DMS 273 treated with DMSO at 0.1 percent for 48 hours (cell line): ENCODE data around the gene GALNT2.

Experiments used
- DNase-seq: peaks from one replicate; lab custom pipeline; 2025; lab: John Stamatoyannopoulos, UW

Gene GALNT2

DNA sequence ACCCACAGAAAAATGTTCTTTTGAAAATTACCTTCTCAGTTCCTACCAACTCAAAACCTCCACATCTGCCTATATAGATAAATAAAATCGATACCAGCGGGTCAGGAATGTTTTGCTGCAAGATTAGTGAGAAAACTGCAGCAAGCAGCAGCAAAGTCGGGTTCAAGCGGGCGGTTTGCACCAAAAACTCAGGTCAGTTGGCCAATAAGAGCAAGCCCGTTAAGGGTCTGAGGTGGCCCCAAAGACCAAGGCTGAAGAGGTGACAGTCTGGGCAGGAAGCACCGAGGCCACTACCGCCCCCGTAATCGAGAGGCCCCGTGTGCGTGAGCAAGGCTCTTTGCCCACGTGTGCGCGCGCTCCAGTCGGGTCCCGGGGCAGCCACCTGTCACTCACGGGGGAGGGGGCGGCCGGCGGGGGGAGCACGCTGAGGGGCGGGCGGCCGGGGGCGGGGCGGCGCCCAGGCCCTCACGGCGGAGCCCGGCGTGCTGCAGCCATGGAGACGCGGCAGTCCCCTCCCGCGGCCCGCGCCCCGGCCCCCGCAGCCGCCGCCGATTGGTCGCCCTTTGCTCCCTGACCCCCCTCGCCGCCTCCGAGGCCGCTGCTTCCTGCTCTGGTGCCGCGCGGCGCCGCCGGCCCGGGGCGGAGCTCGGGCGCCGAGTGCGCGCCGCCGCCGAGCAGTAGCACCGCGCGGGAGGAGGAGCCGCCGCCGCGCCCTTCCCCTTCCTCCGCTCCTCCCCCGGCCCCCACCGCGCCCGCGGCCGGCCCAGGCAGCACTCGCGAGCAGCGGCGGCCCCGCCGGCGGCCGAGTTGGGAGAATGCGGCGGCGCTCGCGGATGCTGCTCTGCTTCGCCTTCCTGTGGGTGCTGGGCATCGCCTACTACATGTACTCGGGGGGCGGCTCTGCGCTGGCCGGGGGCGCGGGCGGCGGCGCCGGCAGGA lies at the start of gene GALNT2:
GALNT2 (plus strand) TSS at position 773 of the 939 bp plus-strand sequence; CDS start at position 816, 43 bp downstream.
- peak; percentile 85 for DNase-seq

DNA sequence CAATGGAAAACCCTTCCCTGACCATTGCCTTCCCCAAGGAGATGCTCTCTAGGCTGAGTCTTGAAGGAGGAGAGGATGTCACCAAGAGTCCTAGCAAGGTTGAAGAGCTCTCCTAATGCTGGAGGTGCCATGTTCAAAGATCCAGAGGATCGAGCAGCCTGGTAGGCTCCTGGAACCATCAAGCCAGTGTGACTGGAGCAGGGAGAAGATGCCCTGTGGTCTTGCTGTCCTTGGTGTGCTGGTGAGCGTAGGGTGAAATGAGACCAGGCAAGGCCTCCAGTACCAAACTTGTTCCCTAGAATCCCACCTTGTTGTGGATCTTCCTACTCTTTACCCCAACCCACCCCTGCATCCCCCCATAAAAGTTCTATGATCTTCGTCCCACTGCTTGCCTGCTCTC lies 46.6 kb upstream of the GALNT2 start:
- DNase-seq, result no peak

- DNase-seq, result no peak
Observed at GRCh38 chr1:230022666-230023380, 44.2 kb upstream of the GALNT2 start.

GRCh38 chr1:230025686-230026085 lies 41.4 kb upstream of the GALNT2 start:
- no peak for DNase-seq

- DNase-seq, result no peak
Observed at GRCh38 chr1:230026139-230026538, 40.9 kb upstream of the GALNT2 start.

DNA sequence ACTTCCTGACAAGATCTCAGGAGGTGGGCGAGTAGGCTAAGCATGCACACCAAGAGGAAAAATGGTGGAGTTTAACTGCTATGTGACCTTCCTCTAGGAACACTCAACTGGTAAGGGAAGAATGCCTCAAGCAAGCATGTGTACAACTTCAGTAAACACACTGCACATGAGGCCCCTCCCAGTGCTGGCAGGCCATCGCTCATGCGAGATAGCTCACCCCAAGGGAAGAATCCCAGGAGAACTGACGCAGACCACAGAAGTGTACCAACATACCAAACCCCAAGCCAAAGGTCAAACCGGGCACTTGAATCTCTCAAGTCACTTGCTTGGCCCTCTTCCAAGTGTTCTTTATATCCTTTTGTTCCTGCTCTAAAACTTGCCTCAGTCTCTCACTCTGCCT lies 40.5 kb upstream of the GALNT2 start:
- no peak for DNase-seq

DNA sequence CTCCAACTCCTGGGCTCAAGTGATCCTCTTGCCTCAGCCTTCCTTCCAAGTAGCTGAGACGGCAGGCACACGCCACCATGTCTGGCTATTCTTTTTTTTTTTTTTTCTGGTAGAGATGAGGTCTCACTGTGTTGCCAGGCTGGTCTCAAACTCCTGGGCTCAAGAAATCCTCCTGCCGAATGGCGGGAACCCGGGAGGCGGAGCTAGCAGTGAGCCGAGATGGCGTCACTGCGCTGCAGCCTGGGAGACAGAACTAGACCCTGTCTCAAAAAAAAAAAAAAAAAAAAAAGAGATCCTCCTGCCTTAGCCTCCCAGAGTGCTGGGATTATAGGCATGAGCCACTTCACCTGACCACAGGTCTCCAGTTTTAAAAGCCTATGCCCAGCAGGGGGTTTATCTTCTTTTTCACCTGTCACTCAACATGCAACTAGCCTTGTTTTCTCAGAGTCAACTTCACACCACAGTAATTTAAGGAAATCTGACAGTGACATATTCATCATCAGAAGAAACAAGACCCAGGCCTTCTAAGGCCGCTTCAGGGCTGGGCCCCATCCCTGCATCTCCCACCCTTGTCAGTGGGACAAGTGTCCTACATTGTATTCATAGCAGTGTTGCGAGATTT lies 38.3 kb upstream of the GALNT2 start:
- no peak for DNase-seq

- DNase-seq, result no peak
Observed at GRCh38 chr1:230029244-230029941, 37.6 kb upstream of the GALNT2 start.

- no peak for DNase-seq
Observed at GRCh38 chr1:230030122-230030821, 36.8 kb upstream of the GALNT2 start.

DNA sequence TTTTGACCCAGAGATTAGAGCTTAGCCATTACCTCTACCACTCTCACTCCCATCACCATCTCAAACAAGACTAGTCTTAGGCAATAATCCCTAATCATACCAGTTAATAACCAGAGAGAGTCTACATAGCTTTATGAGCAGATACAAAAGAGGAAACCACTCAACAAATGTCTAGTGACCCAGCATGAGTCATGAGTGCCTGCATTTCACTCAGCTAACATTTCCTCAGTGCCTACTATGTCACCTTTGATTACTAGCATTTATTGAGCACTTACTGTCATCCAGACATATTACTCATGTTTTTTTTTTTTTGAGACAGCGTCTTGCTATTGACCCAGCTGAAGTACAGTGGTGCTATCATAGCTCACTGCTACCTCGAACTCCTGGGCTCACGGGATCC lies 35.9 kb upstream of the GALNT2 start:
- no peak for DNase-seq

DNA sequence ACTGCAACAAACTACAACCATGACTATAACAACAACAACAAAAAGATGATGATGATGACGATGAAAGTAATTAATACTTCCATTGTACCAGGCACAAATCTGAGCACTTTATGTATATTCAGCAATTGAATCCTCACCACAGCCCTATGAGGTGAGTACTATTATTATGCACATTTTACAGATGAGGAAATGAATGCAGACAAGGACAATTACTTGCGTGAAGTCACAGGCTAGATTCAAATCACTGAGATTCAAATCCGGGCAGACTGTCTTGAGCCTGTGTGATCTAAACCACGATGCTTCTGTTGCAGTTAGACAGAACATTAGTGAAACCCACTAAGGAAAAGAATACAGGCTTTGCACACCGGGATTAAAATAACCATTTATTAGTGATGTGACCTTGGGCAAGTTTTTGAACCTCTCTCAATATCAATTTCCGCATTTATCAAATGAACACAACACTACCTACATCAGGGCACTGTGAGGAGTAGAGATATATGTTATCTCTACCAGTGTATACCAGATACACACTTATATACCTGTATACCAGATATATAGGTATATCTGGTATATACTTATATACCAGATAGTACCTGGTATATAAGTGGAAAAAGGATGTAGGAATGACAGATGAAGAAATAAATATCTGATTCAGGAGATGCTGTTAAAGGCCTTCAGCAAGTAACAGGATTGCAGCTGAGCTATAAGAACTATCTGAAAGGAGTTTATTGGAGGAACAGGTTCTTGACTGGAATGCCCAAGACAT lies 34.3 kb upstream of the GALNT2 start:
- DNase-seq, result no peak

DNA sequence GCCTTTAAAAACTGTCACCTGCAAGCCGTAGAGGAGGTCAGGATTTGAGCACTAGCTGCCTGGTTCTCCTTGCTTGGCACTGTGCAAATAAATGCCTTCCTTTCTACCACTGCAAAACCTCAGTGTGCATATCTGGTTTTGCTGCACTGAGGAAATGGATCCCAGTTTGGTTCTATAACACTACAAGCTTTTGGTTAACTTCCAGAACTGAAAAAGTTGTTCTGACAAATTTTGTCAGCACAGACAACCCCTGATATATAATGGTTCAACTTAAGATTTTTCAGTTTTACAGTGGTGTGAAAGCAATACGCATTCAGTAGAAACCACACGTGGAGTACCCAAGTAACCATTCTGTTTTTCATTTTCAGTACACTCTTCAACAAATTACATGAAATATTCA lies 29.8 kb upstream of the GALNT2 start:
- DNase-seq, result no peak

GRCh38 chr1:230040440-230040839 lies 26.6 kb upstream of the GALNT2 start:
- no peak for DNase-seq

- no peak for DNase-seq
Observed at GRCh38 chr1:230043081-230043480, 24.0 kb upstream of the GALNT2 start.

- no peak for DNase-seq
Observed at GRCh38 chr1:230044729-230045128, 22.3 kb upstream of the GALNT2 start.

DNA sequence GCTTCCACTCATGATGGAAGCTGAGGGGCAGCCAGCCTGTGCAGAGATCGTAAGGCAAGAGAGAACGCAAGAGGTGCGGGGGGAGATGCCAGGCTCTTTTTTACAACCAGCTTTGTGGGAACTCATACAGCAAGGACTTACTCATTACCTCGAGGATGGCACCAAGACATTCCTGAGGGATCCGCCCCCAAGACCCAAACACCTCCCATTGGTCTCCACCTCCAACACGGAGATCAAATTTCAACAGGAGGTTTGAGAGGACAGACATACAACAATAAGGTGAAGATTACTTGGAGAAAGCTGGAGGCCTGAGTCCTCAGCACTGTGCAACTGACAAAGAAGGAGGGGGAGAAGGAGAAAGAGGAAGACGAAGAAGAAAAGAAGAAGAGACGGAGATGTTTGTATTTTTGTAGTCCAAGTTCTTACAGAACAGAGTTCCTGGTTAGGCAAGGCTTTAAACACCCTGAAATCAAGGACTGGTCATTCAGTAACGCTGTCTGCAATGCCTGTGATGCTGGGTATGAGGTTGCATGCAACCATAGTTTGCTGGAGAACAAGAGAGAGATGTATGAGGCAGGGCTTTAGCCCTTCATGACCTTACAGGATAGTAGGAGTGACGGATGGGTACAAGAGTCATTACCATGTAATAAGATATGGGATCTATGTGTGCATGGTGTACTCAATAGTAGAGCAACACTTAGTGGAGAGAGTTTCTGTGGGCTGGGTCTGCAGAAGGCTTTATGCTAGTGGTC lies 19.7 kb upstream of the GALNT2 start:
- no peak for DNase-seq

- DNase-seq, result no peak
Observed at GRCh38 chr1:230048322-230048721, 18.7 kb upstream of the GALNT2 start.

DNA sequence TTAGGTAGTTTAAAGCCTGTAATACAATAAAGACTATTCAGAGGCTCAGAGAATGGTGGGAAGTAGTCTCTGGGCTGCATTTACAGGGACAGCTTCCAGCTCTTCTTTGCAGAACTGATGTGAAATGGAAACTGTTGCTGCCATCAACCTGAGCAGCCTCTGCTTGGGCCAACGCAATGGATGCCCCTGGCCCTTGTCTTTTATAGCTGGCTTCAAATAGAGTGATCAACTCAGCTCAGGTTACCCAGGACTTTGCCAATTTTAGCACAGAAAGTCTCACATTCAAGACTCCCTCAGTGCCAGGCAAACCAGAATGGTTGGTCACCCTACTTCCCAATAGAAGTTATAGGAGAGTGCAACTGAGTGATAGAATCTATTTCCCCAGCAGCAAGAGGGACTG lies 18.1 kb upstream of the GALNT2 start:
- no peak for DNase-seq

- DNase-seq, result no peak
Observed at GRCh38 chr1:230049731-230050130, 17.3 kb upstream of the GALNT2 start.
